ENCODE measurements around the gene ITGB2.
A peak's percentile ranks its signal among the peaks of the same experiment; 100 is the strongest.
"Not testable (repeated sequence)": the region's sequence is repeated elsewhere in the genome, so short reads cannot be mapped to it uniquely, and the experiment has no call there.

The ITGB2 gene

GRCh38 chr21:44940116-44940631 is 19.5 kb upstream of the ITGB2 start:
- peak; percentile 23 for DNase-seq (ENCODE audit: low spot score)

- peak; percentile 82 for DNase-seq (ENCODE audit: low spot score)
Observed at GRCh38 chr21:44939532-44940115, 18.9 kb upstream of the ITGB2 start, which contains the start of gene SLX9. Gene SLX9 (plus strand): TSS chr21:44940029. CDS start chr21:44940058, 29 bp downstream.

GRCh38 chr21:44938772-44939531 is 18.3 kb upstream of the ITGB2 start:
- no peak for DNase-seq (ENCODE audit: low spot score)

GRCh38 chr21:44935533-44935927 is 14.8 kb upstream of the ITGB2 start:
- no peak for DNase-seq (ENCODE audit: low spot score)

GRCh38 chr21:44934797-44935532 is 14.3 kb upstream of the ITGB2 start:
- DNase-seq (ENCODE audit: low spot score) = no peak

- no peak for DNase-seq (ENCODE audit: low spot score)
Observed at GRCh38 chr21:44934276-44934675, 13.6 kb upstream of the ITGB2 start.

GRCh38 chr21:44933918-44934260 is 13.2 kb upstream of the ITGB2 start:
- no peak for DNase-seq (ENCODE audit: low spot score)

GRCh38 chr21:44933199-44933917 is 12.7 kb upstream of the ITGB2 start:
- DNase-seq (ENCODE audit: low spot score) = no peak

- no peak for DNase-seq (ENCODE audit: low spot score)
Observed at GRCh38 chr21:44932408-44933181, 11.9 kb upstream of the ITGB2 start.

GRCh38 chr21:44931501-44932407 is 11.1 kb upstream of the ITGB2 start:
- no peak for DNase-seq (ENCODE audit: low spot score)

- no peak for DNase-seq (ENCODE audit: low spot score)
Observed at GRCh38 chr21:44931137-44931500, 10.4 kb upstream of the ITGB2 start.

- DNase-seq (ENCODE audit: low spot score) = no peak
Observed at GRCh38 chr21:44930543-44930981, 9.9 kb upstream of the ITGB2 start.

GRCh38 chr21:44929799-44930542 is 9.3 kb upstream of the ITGB2 start:
- DNase-seq (ENCODE audit: low spot score) = no peak

- DNase-seq (ENCODE audit: low spot score) = no peak
Observed at GRCh38 chr21:44929242-44929798, 8.6 kb upstream of the ITGB2 start.

- not testable (repeated sequence) for DNase-seq (ENCODE audit: low spot score)
Observed at GRCh38 chr21:44928500-44929241, 8.0 kb upstream of the ITGB2 start.

GRCh38 chr21:44927587-44928461 is 7.1 kb upstream of the ITGB2 start:
- DNase-seq (ENCODE audit: low spot score) = no peak

GRCh38 chr21:44927259-44927586 is 6.5 kb upstream of the ITGB2 start:
- DNase-seq (ENCODE audit: low spot score) = no peak

All from RKO (cell line).